ENCODE results near the gene KPNB1. TPM values are rescaled to one million over a fixed set of nuclear protein-coding genes. Genes with fewer than 3 reads are reported as not detected.

Gene KPNB1
- polyA plus RNA-seq, 1 experiment = 212 TPM

DNA sequence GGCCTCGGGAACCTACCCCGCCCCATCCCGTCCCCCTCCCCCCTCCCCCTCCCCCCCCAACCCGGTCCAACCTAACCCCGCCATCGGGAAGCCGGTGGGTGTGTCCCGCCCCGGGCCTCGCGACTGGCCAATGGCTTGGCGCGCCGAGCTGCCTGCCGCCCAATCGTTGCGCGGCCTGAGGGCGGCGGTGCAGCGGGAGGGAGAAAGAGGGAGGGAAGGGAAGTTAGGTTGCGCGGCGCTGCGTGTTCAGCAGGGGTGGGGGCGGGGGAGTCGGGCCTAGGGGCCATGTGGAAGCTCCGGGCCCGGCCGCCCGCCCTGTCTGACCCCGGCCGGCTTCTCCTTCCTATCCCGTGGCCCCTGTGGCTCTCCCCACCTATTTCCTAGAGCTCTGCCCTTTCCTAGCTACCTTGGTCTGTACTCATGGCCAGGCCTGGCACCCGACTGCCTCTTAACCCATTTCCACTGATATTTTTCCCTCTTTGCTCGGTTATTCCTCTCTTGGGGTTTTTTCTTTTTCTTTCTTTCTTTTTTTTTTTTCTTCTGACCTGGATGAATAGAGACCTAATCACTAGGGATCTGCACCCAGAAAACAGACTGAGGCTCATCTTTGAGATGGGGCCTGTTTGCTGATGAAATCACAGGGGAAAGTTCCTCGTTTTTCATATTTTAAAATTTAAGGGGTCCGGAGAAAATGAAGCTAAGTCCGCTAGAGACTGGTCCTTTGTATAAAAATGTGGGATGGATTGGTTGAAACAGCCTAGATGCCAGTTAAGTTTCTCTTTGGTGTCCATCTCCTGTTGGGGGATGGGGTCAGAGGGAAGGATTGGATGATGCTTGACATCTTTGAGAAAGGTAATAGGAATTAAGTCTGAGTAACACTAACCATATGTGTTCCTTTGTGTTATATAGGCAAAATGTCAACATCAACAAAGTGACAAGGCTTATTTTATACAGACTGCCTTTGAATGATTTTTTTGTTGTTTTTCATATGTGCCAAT, 1.1 kb downstream of the KPNB1 start:
- DNase-seq (ENCODE audit: low read depth, low spot score) = peak; percentile 86
- Histone ChIP-seq H3K27ac (ENCODE audit: low read depth, low read length) (peak overlapping the region; percentile 31), H3K9me3 (ENCODE audit: control insufficient read depth, insufficient read depth, low read length) (no peaks in the 10 kb centered on the region), H3K27me3 (ENCODE audit: control insufficient read depth, insufficient read depth, low read length) (no peaks in the 10 kb centered on the region), H3K4me3 (ENCODE audit: low read depth, low read length) (peak overlapping the region; percentile 81)
- ChIA-PET POLR2A (interaction anchor here (0.6 kb wide), 2 partner anchors 16 to 150 kb away, joined by 4 to 6 read pairs; no protein-coding TSS in a partner anchor), CTCF (interaction anchor here (1.3 to 2.4 kb wide), 2 partner anchors 13 to 35 kb away, joined by 6 to 7 read pairs; no protein-coding TSS in a partner anchor)
- TF ChIP-seq, protein P1, sequence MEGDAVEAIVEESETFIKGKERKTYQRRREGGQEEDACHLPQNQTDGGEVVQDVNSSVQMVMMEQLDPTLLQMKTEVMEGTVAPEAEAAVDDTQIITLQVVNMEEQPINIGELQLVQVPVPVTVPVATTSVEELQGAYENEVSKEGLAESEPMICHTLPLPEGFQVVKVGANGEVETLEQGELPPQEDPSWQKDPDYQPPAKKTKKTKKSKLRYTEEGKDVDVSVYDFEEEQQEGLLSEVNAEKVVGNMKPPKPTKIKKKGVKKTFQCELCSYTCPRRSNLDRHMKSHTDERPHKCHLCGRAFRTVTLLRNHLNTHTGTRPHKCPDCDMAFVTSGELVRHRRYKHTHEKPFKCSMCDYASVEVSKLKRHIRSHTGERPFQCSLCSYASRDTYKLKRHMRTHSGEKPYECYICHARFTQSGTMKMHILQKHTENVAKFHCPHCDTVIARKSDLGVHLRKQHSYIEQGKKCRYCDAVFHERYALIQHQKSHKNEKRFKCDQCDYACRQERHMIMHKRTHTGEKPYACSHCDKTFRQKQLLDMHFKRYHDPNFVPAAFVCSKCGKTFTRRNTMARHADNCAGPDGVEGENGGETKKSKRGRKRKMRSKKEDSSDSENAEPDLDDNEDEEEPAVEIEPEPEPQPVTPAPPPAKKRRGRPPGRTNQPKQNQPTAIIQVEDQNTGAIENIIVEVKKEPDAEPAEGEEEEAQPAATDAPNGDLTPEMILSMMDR (IDR thresholded peaks at IDR 0.05; ENCODE audit: low read depth, low read length) = no peak

DNA sequence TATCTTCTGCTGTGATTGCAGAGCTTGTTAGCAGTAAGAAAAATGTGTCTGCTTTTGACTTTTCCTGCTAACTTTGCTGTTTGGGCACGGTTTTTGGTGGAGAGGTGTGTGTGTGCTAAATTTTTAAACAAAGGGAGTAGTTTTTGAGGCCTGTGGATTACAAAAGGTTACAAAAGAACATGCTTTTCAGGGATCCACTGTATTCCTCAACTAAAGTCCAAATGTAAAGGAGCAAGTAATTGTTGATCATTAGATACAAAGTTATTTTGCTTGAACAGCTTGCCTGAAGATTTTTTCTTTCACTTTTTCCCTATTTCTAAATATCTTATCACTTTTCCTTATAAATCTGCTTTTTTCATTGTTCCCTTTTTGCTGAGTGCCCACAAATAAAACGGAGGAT, 2.0 kb downstream of the KPNB1 start:
- peak overlapping the region; percentile 81 for H3K4me3 ChIP-seq (ENCODE audit: low read depth, low read length)
- no peak overlapping the region for H3K27ac ChIP-seq (ENCODE audit: low read depth, low read length)
- CTCF ChIA-PET = interaction anchor here (1.3 to 2.4 kb wide), 2 partner anchors 12 to 36 kb away, joined by 6 to 7 read pairs; no protein-coding TSS in a partner anchor
- no peaks in the 10 kb centered on the region for H3K27me3 ChIP-seq (ENCODE audit: control insufficient read depth, insufficient read depth, low read length)
- no peak for DNase-seq (ENCODE audit: low read depth, low spot score)
- POLR2A ChIA-PET = interaction anchor here (0.6 kb wide), 1 partner anchor 151 kb away, joined by 4 read pairs; no protein-coding TSS in a partner anchor
- H3K9me3 ChIP-seq (ENCODE audit: control insufficient read depth, insufficient read depth, low read length) = no peaks in the 10 kb centered on the region
- TF ChIP-seq, protein P1 (IDR thresholded peaks at IDR 0.05; ENCODE audit: low read depth, low read length) = no peak

DNA sequence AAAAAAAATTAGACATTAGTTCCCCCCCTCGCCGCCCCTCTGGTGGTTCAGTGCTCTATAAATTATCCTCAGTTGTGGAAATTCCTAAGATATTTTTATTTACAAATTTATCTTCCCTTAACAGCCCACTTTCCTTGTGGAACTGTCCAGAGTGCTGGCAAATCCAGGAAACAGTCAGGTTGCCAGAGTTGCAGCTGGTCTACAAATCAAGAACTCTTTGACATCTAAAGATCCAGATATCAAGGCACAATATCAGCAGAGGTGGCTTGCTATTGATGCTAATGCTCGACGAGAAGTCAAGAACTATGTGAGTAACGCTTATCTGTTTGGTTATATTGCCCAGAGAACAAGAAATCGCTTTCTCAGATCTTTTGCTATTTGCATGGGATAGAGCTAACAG, 2.9 kb downstream of the KPNB1 start:
- TF ChIP-seq, protein P1 (IDR thresholded peaks at IDR 0.05; ENCODE audit: low read depth, low read length) = no peak
- no peaks in the 10 kb centered on the region for H3K27me3 ChIP-seq (ENCODE audit: control insufficient read depth, insufficient read depth, low read length)
- H3K27ac ChIP-seq (ENCODE audit: low read depth, low read length) = no peak overlapping the region
- H3K9me3 ChIP-seq (ENCODE audit: control insufficient read depth, insufficient read depth, low read length) = no peaks in the 10 kb centered on the region
- H3K4me3 ChIP-seq (ENCODE audit: low read depth, low read length) = no peak overlapping the region
- ChIA-PET CTCF (interaction anchor here (1.3 to 2.4 kb wide), 2 partner anchors 11 kb away, joined by 7 to 8 read pairs; no protein-coding TSS in a partner anchor), POLR2A (interaction anchor here (1.4 kb wide), 1 partner anchor 11 kb away, joined by 4 read pairs; no protein-coding TSS in a partner anchor)
- DNase-seq (ENCODE audit: low read depth, low spot score) = no peak

DNA sequence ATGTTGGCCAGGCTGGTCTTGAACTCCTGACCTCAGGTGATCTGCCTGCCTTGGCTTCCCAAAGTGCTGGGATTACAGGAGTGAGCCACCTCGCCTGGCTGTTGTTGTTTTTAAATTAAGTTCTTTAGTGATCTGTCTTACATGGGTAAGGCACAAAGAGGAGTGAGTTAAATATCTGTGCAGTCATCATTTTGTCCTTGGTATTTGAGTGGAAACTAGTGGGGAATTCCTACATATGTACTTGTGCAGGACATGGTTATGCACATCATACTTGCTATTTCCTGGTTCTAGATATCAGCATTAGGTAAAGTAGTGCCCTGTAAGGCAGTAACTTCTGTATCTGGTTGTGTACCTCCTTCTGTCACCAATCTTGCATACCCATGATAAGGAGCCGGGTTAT, 3.7 kb downstream of the KPNB1 start:
- CTCF ChIA-PET = interaction anchor here (1.3 kb wide), 1 partner anchor 10 kb away, joined by 8 read pairs; no protein-coding TSS in a partner anchor
- H3K9me3 ChIP-seq (ENCODE audit: control insufficient read depth, insufficient read depth, low read length) = no peaks in the 10 kb centered on the region
- no peak overlapping the region for H3K27ac ChIP-seq (ENCODE audit: low read depth, low read length)
- no peaks in the 10 kb centered on the region for H3K27me3 ChIP-seq (ENCODE audit: control insufficient read depth, insufficient read depth, low read length)
- TF ChIP-seq, protein P1 (IDR thresholded peaks at IDR 0.05; ENCODE audit: low read depth, low read length) = no peak
- no peak for DNase-seq (ENCODE audit: low read depth, low spot score)
- POLR2A ChIA-PET = interaction anchor here (0.7 to 1.4 kb wide), 2 partner anchors 10 to 156 kb away, joined by 4 to 7 read pairs; no protein-coding TSS in a partner anchor
- H3K4me3 ChIP-seq (ENCODE audit: low read depth, low read length) = no peak overlapping the region
